ENCODE data around the gene SERPINA5.
"Not testable (repeated sequence)": the region's sequence is repeated elsewhere in the genome, so short reads cannot be mapped to it uniquely, and the experiment has no call there.

SERPINA5 gene

GRCh38 chr14:94577472-94577871 lies 3.8 kb upstream of the SERPINA5 start:
- DNase-seq = not testable (repeated sequence)

DNA sequence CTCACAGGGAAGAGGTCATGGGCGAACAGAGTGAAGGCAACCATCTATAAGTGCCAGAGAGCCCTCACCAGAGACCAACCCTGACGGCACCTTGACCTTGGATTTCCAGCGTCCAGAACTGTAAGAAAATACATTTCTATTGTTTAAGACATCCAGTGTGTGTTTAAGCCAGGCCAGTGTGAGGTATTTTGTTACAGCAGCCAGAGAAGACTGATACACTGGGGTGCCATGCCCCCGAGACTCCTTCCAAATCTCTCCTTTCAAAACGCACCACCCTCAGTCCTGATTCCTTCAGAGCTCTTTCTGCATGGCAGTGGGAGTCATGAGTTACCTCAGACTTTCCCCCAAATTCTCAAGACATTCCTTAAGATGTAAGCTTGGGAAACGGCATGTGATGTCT lies 2.5 kb upstream of the SERPINA5 start:
- no peak for DNase-seq

DNA sequence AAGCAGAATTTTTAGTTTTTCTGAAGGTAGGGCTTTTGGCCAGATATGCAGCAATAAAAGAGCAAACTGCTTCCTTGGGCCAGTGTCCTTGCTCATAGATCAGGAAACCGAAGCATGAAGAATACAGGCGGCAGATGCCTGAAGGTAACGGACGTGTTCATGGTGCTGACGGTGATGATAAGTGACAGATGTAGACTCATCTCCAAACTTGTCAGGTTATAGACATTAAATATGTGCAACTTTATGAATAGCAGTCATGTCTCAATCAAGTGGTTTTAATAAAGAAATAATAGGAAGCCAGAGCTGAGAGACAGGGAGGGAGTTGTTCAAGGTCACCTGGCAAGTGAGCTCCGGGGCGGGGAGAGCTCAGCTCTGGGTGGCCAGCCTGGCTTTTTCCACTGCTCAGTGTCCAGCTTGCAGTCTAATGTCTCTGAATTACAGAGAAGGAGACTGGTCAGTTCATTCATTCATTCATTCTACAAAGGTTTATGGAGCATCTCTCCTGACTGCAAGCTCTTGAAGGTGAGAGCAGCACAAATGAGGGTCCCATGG lies 1.0 kb downstream of the SERPINA5 start:
- DNase-seq = no peak

DNA sequence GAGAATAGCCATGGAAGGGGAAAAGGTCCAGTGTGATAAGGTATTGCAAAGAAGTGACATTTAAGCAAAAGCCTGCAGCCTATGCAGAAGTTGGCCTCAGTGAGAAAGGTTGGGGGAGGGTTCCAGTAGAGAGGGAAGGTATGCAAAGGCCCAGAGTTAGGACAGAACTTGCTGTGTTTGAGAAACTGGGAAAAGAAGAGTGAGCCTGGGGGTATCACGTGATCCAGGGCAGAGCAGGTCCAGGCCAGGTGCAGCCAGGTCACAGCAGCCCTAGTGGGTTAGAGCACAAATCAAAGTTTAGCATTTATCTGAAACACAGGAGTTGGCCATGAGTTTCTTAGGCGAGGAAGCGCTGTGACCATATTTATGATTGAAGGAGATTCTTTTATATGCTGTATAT lies 1.6 kb downstream of the SERPINA5 start:
- no peak for DNase-seq

GRCh38 chr14:94583557-94583956 lies 2.3 kb downstream of the SERPINA5 start:
- no peak for DNase-seq

- no peak for DNase-seq
Observed at GRCh38 chr14:94584591-94585280, 3.5 kb downstream of the SERPINA5 start.

GRCh38 chr14:94586635-94587034 lies 5.4 kb downstream of the SERPINA5 start:
- no peak for DNase-seq

DNA sequence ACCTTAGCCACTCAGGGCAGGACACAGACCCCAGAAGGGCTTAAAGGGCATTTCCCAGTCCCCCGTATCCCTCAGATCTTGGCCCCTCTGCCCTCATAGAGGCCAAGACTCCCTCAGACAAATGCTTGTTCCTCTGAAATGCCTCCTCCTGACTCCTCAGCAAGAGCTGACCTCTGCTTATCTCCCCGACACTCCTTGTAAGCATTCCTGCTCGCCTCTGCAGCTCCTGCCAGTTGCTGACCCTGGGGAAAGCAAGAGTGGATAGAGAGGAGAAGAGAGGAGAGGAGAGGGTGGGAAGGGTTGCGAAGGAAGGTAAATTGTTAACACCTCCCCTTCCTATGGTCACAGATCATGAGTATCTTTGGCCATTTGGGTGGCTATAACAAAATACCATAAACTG lies 7.1 kb downstream of the SERPINA5 start:
- DNase-seq = no peak

- no peak for DNase-seq
Observed at GRCh38 chr14:94591073-94591472, 9.8 kb downstream of the SERPINA5 start.

- no peak for DNase-seq
Observed at GRCh38 chr14:94591871-94592270, 10.6 kb downstream of the SERPINA5 start.

GRCh38 chr14:94592457-94592856 lies 11.2 kb downstream of the SERPINA5 start:
- DNase-seq = no peak

- no peak for DNase-seq
Observed at GRCh38 chr14:94593376-94593748, 12.1 kb downstream of the SERPINA5 start.

DNA sequence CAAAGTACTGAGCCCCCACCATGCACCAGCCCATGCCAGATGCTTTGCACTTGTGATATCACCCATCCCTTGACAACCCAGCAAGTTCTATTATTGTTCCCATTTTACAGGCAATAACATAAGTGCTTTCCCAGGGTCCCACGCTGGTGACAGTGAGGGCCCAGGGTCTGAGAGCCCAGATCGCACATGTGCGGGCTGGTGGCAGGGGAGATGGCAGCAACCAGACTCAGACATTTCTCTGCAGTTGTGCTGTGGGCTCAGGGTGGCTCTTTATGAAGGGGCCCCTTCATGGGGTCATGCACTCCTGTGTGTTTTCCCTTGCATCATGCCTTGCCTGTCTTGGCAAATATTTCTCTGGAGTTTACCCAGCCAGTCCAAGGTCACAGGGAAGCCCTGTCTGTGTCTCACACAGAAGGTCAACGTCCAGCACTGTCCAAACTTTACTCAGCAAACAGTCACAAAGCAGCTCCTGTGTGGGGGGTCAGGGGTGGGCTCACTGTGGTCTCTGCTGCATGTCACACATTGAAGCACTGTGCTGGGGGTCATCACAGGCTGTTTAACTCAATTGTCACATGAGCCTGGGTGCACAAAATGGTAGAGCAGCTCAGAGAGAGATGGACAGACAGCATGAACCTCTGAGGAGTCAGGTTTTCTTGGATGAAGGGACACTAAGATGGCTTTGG lies 12.7 kb downstream of the SERPINA5 start:
- DNase-seq = no peak

GRCh38 chr14:94594441-94594840 lies 13.2 kb downstream of the SERPINA5 start:
- no peak for DNase-seq

DNA sequence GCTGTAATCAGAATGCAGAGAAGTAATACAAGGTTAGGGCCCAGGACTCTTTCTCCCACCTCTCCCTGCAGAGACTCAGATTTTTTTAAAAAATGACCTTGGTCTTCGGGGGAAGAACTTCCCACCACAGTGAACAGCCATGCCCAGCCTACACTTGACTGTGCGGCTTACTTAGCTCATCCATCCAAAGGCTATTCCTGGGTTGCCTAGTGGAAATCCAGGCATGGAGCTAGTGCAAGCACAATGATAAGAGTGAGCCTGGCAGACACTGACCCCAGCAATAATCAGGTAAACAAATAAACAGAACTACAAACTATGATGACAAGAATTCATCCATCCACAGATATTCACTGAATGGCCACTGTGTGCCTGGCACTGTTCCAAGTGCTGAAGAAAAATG lies 14.7 kb downstream of the SERPINA5 start:
- DNase-seq = no peak

DNA sequence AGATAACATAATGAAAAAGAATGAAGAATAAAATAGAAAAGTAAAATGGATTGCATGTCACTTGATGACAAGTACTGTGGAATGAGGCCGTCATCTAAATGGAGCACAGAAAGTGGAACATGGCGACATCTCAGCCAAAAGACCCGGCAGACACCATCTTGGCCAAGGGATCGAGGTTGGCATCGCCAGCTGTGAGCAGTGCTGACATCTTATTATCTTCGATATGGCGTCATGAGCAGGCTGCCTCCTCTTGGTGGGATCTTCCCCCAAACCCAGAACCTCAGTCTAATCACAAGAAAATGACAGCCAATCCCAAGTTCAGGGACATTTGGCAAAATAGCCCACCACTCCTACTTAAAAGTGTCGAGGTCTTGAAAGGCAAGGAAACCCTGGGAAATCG lies 15.1 kb downstream of the SERPINA5 start:
- DNase-seq = no peak

DNA sequence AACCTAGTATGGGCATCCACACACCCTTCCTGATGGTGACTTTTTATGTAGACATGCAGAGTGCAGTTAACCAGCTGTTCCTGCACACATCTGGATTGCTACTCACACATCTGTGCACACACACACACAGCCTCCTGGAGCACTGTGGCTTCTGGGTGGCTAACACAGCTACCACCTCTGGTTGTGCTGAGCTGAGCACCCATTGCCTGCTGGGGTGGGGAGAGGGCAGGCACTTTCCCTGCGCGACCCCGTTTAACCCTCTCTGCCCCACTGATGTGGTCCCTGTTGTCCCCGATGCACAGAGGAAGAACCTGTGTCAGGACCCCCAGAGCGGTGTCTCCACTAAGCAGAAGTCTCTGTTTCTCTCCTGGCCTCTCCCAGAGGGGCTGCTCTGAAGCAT lies 16.6 kb downstream of the SERPINA5 start:
- no peak for DNase-seq

GRCh38 chr14:94598506-94598815 lies 17.2 kb downstream of the SERPINA5 start:
- no peak for DNase-seq

DNA sequence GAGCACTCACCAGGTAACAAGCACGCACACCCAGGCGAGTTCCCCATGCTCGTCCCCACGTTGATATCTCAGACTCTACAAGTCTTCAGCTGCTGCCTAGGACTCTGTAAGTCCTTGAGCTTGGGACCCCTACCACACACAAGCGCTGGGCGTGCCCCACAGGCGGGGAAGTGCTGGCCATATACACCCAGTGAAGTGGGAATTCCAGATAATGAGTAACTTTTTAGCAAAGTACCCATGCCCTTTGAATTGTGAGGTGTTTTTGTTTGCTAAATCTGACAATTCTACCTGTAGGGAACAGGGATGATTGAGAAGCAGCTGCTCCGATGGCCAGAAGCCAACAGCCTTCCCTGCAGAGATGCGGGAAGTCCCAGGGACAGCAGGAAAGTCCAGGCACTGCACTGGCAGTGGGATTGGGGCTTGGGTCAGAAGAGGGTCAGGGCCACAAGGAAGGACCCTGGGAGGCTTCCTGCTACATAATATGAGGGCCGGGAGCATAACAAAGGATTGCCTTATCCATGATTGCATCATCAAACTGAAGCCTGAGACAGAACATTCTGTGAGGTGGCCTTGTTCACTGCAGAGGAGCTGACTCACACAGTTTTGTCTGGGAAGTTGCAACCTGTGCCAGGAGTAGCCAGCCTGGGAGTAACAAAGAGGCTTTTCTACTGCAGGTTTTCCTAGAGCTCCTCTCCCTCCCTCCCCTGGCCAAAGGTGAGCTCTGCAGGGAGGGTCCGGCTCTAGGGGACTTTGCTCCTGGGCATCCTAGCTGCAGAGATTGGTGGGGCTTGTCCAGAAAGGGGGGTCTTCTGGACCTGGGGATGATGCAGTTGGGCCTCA lies 17.8 kb downstream of the SERPINA5 start:
- DNase-seq = peak; percentile 83

DNA sequence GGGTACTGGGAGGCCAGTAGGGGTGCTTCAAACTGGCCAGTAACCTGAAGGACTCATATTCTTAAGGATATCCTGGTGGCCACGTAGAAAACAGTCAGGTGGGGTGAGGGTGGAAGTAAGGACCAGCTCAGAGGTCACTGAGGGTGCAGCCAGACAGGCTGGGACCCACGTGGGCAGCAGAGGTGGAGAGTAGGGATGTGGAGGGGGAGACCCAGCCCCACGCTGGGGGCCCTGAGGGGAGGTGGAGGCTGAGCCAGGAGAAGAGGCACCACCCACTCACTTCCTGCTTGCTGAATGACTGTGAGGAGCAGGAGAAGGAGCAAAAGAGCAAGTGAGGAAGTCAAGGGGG lies 18.4 kb downstream of the SERPINA5 start:
- DNase-seq = no peak

GRCh38 chr14:94600148-94600545 lies 18.9 kb downstream of the SERPINA5 start:
- no peak for DNase-seq

DNA sequence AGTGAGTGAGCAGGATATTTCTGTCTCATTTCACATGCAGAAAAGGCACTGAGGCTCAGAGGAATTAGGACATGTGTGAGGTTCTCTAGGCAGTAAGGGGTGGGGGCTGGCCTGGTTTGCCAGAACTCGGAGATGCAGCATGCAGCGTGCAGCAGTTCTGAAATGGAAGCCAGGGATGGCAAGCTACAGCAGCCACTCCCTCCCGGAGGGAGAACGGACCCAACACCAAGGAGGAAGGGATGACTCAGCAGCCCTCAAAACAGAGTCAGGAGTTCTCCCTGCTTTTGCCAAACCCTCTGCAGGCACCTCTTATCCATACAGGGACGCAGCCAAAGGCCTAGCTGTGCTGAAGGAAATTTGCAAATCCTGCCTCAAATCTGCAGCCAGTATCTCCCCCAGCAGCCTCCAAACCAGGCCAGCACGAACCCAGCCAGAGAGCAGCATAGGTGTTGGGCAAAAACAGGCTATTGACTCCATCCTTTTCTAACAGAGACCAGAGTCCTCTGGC lies 20.7 kb downstream of the SERPINA5 start:
- peak; percentile 51 for DNase-seq

DNA sequence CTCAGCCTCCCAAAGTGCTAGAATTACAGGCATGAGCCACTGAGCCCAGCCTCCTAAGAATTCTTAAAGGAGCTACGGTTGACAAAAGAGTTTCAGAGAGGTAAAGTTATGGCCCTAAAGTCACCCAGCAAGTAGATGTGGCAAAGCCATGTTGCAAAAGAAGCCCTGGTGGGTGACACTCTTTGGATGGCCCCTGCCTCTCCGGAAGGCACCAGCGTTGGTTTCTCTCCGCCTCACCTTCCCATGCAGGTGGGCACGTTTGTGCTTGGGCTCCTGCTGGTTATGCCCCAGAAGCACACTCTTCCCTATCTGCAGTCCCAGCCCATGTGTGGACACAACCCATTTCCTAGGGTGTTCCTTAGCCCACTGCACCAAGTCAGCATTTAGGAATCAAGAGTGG lies 21.5 kb downstream of the SERPINA5 start:
- no peak for DNase-seq

DNA sequence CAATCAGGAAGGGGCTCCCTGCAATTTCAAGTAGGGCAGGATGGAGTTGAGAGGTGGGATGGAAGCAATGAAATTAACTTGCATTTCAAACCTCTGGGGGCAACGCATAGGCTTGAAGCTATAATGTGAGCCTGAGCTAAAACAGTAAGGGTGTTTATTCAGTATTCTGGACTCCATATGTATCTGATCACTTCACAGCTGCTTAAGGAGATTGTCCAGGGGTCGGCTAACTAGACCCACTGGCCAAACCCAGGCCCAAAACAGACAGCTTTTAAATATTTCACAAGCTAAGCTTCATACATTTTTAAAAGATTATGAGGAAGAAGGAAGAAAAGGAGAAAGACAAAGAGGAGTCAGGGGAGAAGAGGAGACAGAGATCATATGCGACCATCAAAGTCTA lies 24.1 kb downstream of the SERPINA5 start:
- DNase-seq = no peak

Data from midbrain (tissue), 1 donor.